GM12878 (cell line): ENCODE results near the gene RNF130.

ENCODE experiments used
- POU2F2 ChIP-seq: IDR thresholded peaks from 3 replicates; pipeline ENCODE4 v1.6.1; 2011; ENCODE audit warnings: low read depth, mild to moderate bottlenecking, low read length, borderline replicate concordance
- RAD21 ChIP-seq: IDR thresholded peaks from 2 replicates; pipeline ENCODE4 v1.6.1; 2011; ENCODE audit warnings: mild to moderate bottlenecking, low read depth, low read length, moderate library complexity; ENCODE audit not compliant: insufficient read depth
- RFX5 ChIP-seq: IDR thresholded peaks from 2 replicates; pipeline ENCODE4 v1.6.1; 2011; ENCODE audit warnings: low read depth, low read length, improper control_type of control experiment
- SPI1 ChIP-seq: IDR thresholded peaks from 2 replicates; pipeline ENCODE4 v1.6.1; 2011; ENCODE audit warnings: low read depth, mild to moderate bottlenecking, low read length, moderate library complexity, borderline replicate concordance; ENCODE audit not compliant: insufficient read depth
- TCF3 ChIP-seq: IDR thresholded peaks from 2 replicates; pipeline ENCODE4 v1.6.1; 2012; ENCODE audit warnings: low read depth, mild to moderate bottlenecking, low read length, borderline replicate concordance; ENCODE audit not compliant: insufficient read depth
- ZNF274 ChIP-seq: IDR thresholded peaks from one replicate; pipeline ENCODE4 v1.8.0; 2011; ENCODE audit not compliant: insufficient read length, insufficient read depth
- TF ChIP-seq, protein P1 (sequence below), 3 experiments: IDR thresholded peaks in 2 of 3; conservative IDR thresholded peaks in 1 of 3; 2 replicates each; pipeline ENCODE4 v1.5.1; 2011; ENCODE audit warnings: low read depth in 3 of 3, low read length in 3 of 3, mild to moderate bottlenecking in 3 of 3, control low read depth in 2 of 3, moderate library complexity in 2 of 3, inconsistent platforms in 1 of 3, mixed read lengths in 1 of 3; ENCODE audit not compliant: control insufficient read depth in 2 of 3, insufficient read depth in 1 of 3; ENCODE audit errors: extremely low read depth in 1 of 3
- TF ChIP-seq, protein P2 (sequence below): IDR thresholded peaks from 2 replicates; pipeline ENCODE4 v1.6.1; 2012; ENCODE audit warnings: mild to moderate bottlenecking, low read depth, low read length

DNA sequence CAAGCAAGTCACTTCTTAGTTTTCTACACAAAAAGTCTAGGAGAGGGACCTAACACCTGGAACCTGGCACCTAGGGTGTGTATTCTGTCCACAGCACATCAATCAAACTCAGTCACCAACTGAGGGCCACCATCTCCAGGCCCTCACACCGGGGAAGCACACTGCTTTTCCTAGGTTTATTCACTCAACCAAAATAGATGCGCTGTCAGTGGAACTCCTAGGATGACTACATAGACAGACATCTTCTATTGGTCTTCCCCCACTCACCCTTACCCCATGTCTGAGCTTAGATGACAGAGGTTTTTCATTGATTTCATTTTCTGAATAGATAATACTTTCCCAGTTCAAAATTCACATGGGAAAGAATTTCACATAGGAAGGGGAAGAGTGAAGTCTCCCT, 59.2 kb downstream of the RNF130 start:
- TF ChIP-seq, protein P1, sequence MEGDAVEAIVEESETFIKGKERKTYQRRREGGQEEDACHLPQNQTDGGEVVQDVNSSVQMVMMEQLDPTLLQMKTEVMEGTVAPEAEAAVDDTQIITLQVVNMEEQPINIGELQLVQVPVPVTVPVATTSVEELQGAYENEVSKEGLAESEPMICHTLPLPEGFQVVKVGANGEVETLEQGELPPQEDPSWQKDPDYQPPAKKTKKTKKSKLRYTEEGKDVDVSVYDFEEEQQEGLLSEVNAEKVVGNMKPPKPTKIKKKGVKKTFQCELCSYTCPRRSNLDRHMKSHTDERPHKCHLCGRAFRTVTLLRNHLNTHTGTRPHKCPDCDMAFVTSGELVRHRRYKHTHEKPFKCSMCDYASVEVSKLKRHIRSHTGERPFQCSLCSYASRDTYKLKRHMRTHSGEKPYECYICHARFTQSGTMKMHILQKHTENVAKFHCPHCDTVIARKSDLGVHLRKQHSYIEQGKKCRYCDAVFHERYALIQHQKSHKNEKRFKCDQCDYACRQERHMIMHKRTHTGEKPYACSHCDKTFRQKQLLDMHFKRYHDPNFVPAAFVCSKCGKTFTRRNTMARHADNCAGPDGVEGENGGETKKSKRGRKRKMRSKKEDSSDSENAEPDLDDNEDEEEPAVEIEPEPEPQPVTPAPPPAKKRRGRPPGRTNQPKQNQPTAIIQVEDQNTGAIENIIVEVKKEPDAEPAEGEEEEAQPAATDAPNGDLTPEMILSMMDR (IDR thresholded peaks at IDR 0.05 in 2 of 3, conservative IDR thresholded peaks at IDR 0.05 in 1 of 3; ENCODE audit: control insufficient read depth in 2 of 3, extremely low read depth in 1 of 3, insufficient read depth in 1 of 3, low read depth in 3 of 3, low read length in 3 of 3): no peak
- TF ChIP-seq TCF3 (no peak), RAD21 (no peak), POU2F2 (no peak), SPI1 (no peak), RFX5 (no peak), ZNF274 (no peak)
- TF ChIP-seq, protein P2, sequence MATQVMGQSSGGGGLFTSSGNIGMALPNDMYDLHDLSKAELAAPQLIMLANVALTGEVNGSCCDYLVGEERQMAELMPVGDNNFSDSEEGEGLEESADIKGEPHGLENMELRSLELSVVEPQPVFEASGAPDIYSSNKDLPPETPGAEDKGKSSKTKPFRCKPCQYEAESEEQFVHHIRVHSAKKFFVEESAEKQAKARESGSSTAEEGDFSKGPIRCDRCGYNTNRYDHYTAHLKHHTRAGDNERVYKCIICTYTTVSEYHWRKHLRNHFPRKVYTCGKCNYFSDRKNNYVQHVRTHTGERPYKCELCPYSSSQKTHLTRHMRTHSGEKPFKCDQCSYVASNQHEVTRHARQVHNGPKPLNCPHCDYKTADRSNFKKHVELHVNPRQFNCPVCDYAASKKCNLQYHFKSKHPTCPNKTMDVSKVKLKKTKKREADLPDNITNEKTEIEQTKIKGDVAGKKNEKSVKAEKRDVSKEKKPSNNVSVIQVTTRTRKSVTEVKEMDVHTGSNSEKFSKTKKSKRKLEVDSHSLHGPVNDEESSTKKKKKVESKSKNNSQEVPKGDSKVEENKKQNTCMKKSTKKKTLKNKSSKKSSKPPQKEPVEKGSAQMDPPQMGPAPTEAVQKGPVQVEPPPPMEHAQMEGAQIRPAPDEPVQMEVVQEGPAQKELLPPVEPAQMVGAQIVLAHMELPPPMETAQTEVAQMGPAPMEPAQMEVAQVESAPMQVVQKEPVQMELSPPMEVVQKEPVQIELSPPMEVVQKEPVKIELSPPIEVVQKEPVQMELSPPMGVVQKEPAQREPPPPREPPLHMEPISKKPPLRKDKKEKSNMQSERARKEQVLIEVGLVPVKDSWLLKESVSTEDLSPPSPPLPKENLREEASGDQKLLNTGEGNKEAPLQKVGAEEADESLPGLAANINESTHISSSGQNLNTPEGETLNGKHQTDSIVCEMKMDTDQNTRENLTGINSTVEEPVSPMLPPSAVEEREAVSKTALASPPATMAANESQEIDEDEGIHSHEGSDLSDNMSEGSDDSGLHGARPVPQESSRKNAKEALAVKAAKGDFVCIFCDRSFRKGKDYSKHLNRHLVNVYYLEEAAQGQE: no peak
